Transverse colon (tissue), 4 donors: ENCODE results near the gene POU5F2.

Source experiments
- CTCF ChIP-seq, 5 experiments: fragments of 200-600 bp in 3 of 5; fragments of 450-650 bp in 2 of 5; sonication (generic) in 3 of 5; IDR thresholded peaks; 1 replicate in 2 of 5; 2 replicates in 3 of 5; pipeline ENCODE4 v1.5.1; 2016 to 2017; ENCODE audit warnings: antibody characterized with exemption in 5 of 5, inconsistent platforms in 3 of 5, mild to moderate bottlenecking in 2 of 5, moderate library complexity in 1 of 5
- POLR2AphosphoS5 ChIP-seq, 3 donors: sonication (generic); formaldehyde crosslinking; IDR thresholded peaks; one replicate each; pipeline ENCODE4 v1.6.1; 2016; ENCODE audit warnings: antibody characterized with exemption in 3 of 3

- TF ChIP-seq CTCF (IDR thresholded peaks at IDR 0.05), result no peak
- no peak for TF ChIP-seq POLR2AphosphoS5 (IDR thresholded peaks at IDR 0.05)
Observed at GRCh38 chr5:93748875-93749397, 7.5 kb upstream of the POU5F2 start.
